KOPT-K1 (cell line): ENCODE data around the gene HGF.
"Not testable (repeated sequence)": the region's sequence is repeated elsewhere in the genome, so short reads cannot be mapped to it uniquely, and the experiment has no call there.

Experiments
- H3K27ac ChIP-seq: fragments of 200-600 bp; sonication (generic); 2 replicates; pipeline ENCODE4 v1.5.1; 2016; ENCODE audit warnings: antibody characterized with exemption, mild to moderate bottlenecking, low read depth, low read length; ENCODE audit not compliant: poor library complexity, severe bottlenecking
- H3K36me3 ChIP-seq: fragments of 200-600 bp; sonication (generic); 2 replicates; pipeline ENCODE4 v1.5.1; 2017; ENCODE audit warnings: antibody characterized with exemption, mild to moderate bottlenecking, low read length, moderate library complexity; ENCODE audit not compliant: insufficient read depth
- H3K9me3 ChIP-seq: fragments of 200-600 bp; sonication (generic); 2 replicates; pipeline ENCODE4 v1.5.1; 2017; ENCODE audit warnings: antibody characterized with exemption, low read length, mild to moderate bottlenecking; ENCODE audit not compliant: insufficient read depth, poor library complexity, severe bottlenecking

HGF gene

GRCh38 chr7:81754918-81755696 lies 14.7 kb downstream of the HGF start:
- Histone ChIP-seq H3K9me3 (no peaks in the 10 kb centered on the region), H3K36me3 (no peaks in the 10 kb centered on the region), H3K27ac (no peak overlapping the region)

DNA sequence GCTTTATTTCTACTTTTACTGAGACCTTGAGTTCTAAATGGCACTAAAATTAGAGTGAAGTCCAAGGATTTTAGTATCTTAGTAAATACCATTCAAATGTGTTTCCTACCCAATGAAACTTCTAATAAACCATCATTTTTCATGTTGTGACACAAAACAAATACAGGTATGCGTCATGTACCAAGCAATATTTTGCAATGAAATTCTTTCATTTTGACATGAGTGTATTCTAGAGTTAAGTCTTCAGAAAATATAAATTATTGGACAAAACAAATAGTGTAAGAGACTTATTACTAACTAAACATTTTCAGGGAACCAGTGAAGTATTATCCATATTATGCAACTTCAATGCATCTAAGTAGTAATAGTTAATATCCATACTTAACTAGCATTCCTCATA lies 16.5 kb downstream of the HGF start:
- no peaks in the 10 kb centered on the region for H3K36me3 ChIP-seq
- H3K9me3 ChIP-seq, result no peaks in the 10 kb centered on the region
- no peak overlapping the region for H3K27ac ChIP-seq

GRCh38 chr7:81752318-81752714 lies 17.5 kb downstream of the HGF start:
- H3K27ac ChIP-seq, result no peak overlapping the region
- H3K9me3 ChIP-seq, result no peaks in the 10 kb centered on the region
- H3K36me3 ChIP-seq, result no peaks in the 10 kb centered on the region

GRCh38 chr7:81751619-81752317 lies 18.1 kb downstream of the HGF start:
- H3K9me3 ChIP-seq, result no peaks in the 10 kb centered on the region
- H3K27ac ChIP-seq, result no peak overlapping the region
- H3K36me3 ChIP-seq, result no peaks in the 10 kb centered on the region

DNA sequence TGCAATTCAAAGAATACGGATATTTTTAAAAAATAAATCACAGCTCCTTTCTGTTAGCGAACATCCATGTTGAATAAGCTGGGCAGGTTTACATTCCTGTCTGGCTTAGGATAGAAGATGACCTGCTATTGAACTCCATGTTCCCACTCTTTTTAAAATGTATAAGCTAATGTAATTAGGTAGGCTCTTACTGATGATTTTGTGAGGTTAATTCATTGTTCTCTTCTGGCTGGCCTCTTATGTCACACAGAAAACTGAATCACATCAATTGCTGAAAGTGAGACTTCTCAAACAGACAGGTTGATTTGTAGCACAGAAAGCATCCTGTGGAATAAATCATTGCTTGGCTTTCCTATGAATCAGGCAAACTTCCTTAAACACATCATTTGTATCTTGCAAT lies 24.2 kb downstream of the HGF start:
- H3K9me3 ChIP-seq, result no peaks in the 10 kb centered on the region
- H3K27ac ChIP-seq, result no peak overlapping the region

DNA sequence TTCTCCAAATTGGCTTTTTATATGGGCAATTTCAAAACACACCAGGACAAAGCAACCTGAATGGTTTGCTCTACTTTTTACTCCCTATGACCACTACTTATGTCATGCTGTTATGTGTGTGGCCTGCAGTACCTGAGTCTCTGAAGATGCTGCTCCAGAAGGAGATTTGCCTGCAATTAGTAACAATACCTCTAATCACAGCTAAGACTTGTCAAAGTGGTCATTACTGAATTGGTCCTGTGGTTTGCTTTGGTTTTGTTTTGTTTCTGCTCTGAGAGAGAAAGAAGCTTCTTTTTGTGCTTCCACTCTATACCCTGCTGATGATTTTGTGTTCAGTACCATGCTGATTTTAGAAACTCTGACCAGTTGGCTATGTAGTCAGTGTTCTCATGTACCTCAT lies 25.5 kb downstream of the HGF start:
- no peaks in the 10 kb centered on the region for H3K36me3 ChIP-seq
- H3K27ac ChIP-seq, result no peak overlapping the region

More for the DNA sequence above, 24.2 kb downstream of the HGF start:
- H3K36me3 ChIP-seq, result no peaks in the 10 kb centered on the region

GRCh38 chr7:81743665-81744064 lies 26.2 kb downstream of the HGF start:
- Histone ChIP-seq H3K27ac (no peak overlapping the region), H3K9me3 (no peaks in the 10 kb centered on the region), H3K36me3 (no peaks in the 10 kb centered on the region)

More for the DNA sequence above, 25.5 kb downstream of the HGF start:
- no peaks in the 10 kb centered on the region for H3K9me3 ChIP-seq

DNA sequence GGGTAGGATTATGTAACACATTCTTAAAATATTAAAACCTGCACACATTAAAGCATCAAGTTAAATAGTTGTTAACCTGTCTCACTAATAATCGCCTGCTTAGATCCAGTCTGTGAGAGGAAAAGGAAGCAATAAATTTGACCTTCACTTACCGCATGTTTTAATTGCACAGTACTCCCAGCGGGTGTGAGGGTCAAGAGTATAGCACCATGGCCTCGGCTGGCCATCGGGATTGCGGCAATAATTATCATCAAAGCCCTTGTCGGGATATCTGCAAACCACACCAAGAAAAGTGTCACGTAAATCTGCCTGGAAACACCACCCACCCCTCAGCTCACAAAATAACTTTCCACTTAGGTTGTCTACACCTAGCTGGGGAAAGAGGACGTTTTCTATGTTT lies 26.6 kb downstream of the HGF start:
- Histone ChIP-seq H3K36me3 (no peaks in the 10 kb centered on the region), H3K9me3 (no peaks in the 10 kb centered on the region), H3K27ac (no peak overlapping the region)

DNA sequence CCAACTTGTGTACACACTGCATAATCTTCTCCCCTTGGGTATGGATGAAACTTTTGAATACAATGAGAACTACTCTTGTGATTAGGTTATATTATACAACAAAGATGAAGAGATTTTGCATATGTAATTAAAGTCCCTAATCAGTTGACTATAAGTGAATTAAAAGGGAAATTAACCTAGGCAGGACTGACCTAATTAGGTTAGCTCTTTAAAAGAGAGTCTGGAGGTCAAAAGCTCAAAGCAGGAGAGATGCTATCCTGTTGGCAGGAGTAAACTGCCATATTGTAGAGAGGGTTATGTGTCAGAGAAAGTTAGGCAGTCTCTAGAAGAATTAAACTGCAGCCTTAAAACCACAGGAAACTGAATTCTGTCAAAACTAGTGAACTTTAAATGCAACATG lies 29.4 kb downstream of the HGF start:
- Histone ChIP-seq H3K9me3 (no peaks in the 10 kb centered on the region), H3K27ac (no peak overlapping the region), H3K36me3 (no peaks in the 10 kb centered on the region)

DNA sequence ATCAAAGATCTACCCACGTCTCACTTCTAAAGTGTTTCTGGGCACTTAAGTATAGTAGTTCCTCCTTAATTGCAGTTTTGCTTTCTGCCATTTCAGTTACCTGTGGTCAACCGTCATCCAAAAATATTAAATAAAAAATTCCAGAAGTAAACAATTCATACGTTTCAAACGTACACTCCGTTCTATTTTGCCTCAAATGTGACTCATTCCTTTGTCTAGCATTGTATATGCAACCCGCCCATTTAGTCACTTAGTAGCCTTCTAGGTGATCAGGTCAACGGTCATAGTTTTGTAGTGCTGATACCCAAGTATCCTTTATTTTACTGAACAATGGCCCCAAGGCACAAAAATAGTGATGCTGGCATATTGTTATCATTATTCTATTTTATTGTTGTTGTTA lies 33.8 kb downstream of the HGF start:
- no peaks in the 10 kb centered on the region for H3K36me3 ChIP-seq
- no peaks in the 10 kb centered on the region for H3K9me3 ChIP-seq
- no peak overlapping the region for H3K27ac ChIP-seq

DNA sequence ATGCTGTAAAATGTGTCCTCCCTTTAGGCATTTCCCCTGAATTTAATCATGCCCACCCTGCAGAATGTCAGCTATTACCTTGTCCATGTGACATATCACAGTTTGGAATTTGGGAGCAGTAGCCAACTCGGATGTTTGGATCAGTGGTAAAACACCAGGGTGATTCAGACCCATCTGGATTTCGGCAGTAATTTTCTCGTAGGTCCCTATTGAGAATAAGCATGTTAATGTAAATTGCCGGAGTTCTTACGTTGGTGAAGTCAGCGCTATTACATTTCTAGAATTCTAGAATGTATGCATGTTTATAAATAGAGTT lies 44.1 kb downstream of the HGF start:
- H3K9me3 ChIP-seq, result no peaks in the 10 kb centered on the region
- no peaks in the 10 kb centered on the region for H3K36me3 ChIP-seq
- H3K27ac ChIP-seq, result no peak overlapping the region

GRCh38 chr7:81725003-81725811 lies 44.6 kb downstream of the HGF start:
- Histone ChIP-seq H3K27ac (no peak overlapping the region), H3K36me3 (no peaks in the 10 kb centered on the region), H3K9me3 (no peaks in the 10 kb centered on the region)

DNA sequence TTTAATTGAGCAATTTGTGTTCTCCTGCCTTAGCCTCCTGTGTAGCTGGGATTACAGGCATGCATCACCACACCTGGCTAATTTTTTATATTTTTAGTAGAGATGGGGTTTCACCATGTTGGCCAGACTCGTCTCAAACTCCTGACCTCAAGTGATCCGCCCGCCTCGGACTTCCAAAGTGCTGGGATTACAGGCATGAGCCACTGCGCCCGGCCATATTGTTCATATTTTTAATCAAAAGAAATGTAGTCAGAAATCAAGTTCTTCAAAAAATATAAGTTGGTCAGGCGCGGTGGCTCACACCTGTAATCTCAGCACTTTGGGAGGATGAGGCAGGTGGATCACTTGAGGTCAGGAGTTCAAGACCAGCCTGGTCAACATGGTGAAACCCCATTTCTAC lies 47.6 kb downstream of the HGF start:
- not testable (repeated sequence) for H3K27ac ChIP-seq, H3K9me3 ChIP-seq, H3K36me3 ChIP-seq

DNA sequence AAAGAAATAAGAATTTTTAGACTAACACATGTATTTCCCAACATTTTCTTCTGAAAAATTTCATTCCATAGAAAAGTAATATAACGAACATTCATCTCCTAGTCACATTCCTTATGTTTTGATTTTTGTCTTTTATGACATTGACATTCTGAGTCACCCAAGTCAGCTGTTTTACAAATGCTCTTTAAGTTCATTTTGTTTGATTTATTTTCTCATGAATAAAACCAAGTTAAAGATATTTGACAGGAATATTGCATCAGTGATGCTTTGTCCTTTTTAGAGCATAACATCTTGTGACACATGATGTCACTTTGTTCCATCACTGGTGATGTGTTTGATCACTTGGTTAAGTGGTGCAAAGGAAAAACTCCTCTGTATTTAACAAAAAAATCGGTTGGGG lies 48.4 kb downstream of the HGF start:
- H3K27ac ChIP-seq, result no peak overlapping the region
- no peaks in the 10 kb centered on the region for H3K9me3 ChIP-seq
- H3K36me3 ChIP-seq, result no peaks in the 10 kb centered on the region

GRCh38 chr7:81719865-81720264 lies 50.0 kb downstream of the HGF start:
- H3K36me3 ChIP-seq, result no peaks in the 10 kb centered on the region
- H3K27ac ChIP-seq, result no peak overlapping the region
- H3K9me3 ChIP-seq, result no peaks in the 10 kb centered on the region
